H1 (cell line): ENCODE measurements around the gene ICOSLG.

Source experiments
- CBX5 ChIP-seq: fragments of 300-800, 300-1000 bp; sonication (generic); IDR thresholded peaks from 2 replicates; pipeline ENCODE4 v1.7.1; 2016; ENCODE audit warnings: antibody characterized with exemption, low read length, low read depth
- CBX8 ChIP-seq: fragments of 300-800, 300-1000 bp; sonication (generic); IDR thresholded peaks from 2 replicates; pipeline ENCODE4 v1.7.1; 2016; ENCODE audit warnings: low read depth, low read length, borderline replicate concordance
- CEBPB ChIP-seq: IDR thresholded peaks from 2 replicates; pipeline ENCODE4 v1.6.1; 2012; ENCODE audit warnings: low read depth, low read length
- CHD1 ChIP-seq: IDR thresholded peaks from 2 replicates; pipeline ENCODE4 v1.6.1; 2012; ENCODE audit warnings: low read depth, low read length, improper control_type of control experiment
- CHD2 ChIP-seq: IDR thresholded peaks from 2 replicates; pipeline ENCODE4 v1.6.1; 2012; ENCODE audit warnings: low read length, improper control_type of control experiment
- CREB1 ChIP-seq: IDR thresholded peaks from 2 replicates; pipeline ENCODE4 v1.6.1; 2012; ENCODE audit warnings: inconsistent platforms
- POLR2A ChIP-seq, 2 experiments: IDR thresholded peaks; 1 replicate in 1 of 2; 2 replicates in 1 of 2; pipeline ENCODE4 v1.6.1; 2011; ENCODE audit warnings: low read depth in 2 of 2, low read length in 2 of 2, mild to moderate bottlenecking in 2 of 2; ENCODE audit errors: control extremely low read depth in 1 of 2
- POLR2AphosphoS5 ChIP-seq: IDR thresholded peaks from 2 replicates; pipeline ENCODE4 v1.6.1; 2011; ENCODE audit warnings: low read depth, low read length
- RAD21 ChIP-seq, 2 experiments: IDR thresholded peaks in 1 of 2; conservative IDR thresholded peaks in 1 of 2; 2 replicates each; pipeline ENCODE4 v1.6.1; 2011; ENCODE audit warnings: low read depth in 2 of 2, low read length in 2 of 2, improper control_type of control experiment in 1 of 2, inconsistent platforms in 1 of 2, mild to moderate bottlenecking in 1 of 2, moderate library complexity in 1 of 2
- TAF1 ChIP-seq: IDR thresholded peaks from 2 replicates; pipeline ENCODE4 v1.6.1; 2011; ENCODE audit warnings: mild to moderate bottlenecking, low read depth, low read length
- TBP ChIP-seq: IDR thresholded peaks from 2 replicates; pipeline ENCODE4 v1.6.1; 2011; ENCODE audit warnings: low read depth, low read length, improper control_type of control experiment
- ZNF274 ChIP-seq: IDR thresholded peaks from 2 replicates; pipeline ENCODE4 v1.7.0; 2012; ENCODE audit warnings: low read length, borderline replicate concordance; ENCODE audit errors: extremely low read depth
- TF ChIP-seq, protein P1 (sequence below), 3 experiments: IDR thresholded peaks; 1 replicate in 2 of 3; 2 replicates in 1 of 3; pipeline versions ENCODE4 v1.5.1 to v1.6.1; 2011; ENCODE audit warnings: low read length in 3 of 3, mild to moderate bottlenecking in 3 of 3, inconsistent platforms in 2 of 3, low read depth in 1 of 3, moderate library complexity in 1 of 3; ENCODE audit not compliant: insufficient read depth in 1 of 3; ENCODE audit errors: control extremely low read depth in 1 of 3
- TF ChIP-seq, protein P2 (sequence below): IDR thresholded peaks from 2 replicates; pipeline ENCODE4 v1.6.1; 2012; ENCODE audit warnings: low read length, inconsistent platforms

DNA sequence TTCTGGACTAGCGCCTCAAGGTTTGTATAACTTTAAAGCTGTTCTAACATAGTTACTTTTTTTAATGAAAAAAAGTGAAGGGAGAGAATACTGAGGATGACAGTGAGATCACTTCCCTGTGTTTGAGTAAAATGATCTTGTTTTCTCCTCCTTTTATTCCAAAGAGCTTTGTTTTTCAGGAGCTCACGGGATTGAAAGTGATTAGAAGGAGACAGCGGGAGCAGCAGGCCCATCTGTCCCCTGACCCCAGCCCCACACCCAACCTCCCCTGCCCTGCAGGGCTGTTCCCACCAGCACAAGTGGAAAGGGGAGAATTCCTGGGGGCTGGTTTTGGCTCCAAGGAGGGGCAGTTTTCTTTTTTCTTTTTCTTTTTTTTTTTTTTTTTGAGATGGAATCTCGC is 23.0 kb upstream of the ICOSLG start:
- TF ChIP-seq, protein P1, sequence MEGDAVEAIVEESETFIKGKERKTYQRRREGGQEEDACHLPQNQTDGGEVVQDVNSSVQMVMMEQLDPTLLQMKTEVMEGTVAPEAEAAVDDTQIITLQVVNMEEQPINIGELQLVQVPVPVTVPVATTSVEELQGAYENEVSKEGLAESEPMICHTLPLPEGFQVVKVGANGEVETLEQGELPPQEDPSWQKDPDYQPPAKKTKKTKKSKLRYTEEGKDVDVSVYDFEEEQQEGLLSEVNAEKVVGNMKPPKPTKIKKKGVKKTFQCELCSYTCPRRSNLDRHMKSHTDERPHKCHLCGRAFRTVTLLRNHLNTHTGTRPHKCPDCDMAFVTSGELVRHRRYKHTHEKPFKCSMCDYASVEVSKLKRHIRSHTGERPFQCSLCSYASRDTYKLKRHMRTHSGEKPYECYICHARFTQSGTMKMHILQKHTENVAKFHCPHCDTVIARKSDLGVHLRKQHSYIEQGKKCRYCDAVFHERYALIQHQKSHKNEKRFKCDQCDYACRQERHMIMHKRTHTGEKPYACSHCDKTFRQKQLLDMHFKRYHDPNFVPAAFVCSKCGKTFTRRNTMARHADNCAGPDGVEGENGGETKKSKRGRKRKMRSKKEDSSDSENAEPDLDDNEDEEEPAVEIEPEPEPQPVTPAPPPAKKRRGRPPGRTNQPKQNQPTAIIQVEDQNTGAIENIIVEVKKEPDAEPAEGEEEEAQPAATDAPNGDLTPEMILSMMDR (IDR thresholded peaks at IDR 0.05; ENCODE audit: control extremely low read depth in 1 of 3, insufficient read depth in 1 of 3, low read depth in 1 of 3, low read length in 3 of 3): no peak
- TF ChIP-seq CBX8 (no peak), RAD21 (IDR thresholded peaks at IDR 0.05 in 1 of 2, conservative IDR thresholded peaks at IDR 0.05 in 1 of 2; ENCODE audit: low read depth in 2 of 2, low read length in 2 of 2) (no peak), POLR2A (IDR thresholded peaks at IDR 0.05; ENCODE audit: control extremely low read depth in 1 of 2, low read depth in 2 of 2, low read length in 2 of 2) (no peak), CHD2 (no peak), POLR2AphosphoS5 (no peak), CHD1 (no peak), CBX5 (no peak), TBP (no peak), TAF1 (no peak), CEBPB (no peak), ZNF274 (no peak), CREB1 (no peak)
- TF ChIP-seq, protein P2, sequence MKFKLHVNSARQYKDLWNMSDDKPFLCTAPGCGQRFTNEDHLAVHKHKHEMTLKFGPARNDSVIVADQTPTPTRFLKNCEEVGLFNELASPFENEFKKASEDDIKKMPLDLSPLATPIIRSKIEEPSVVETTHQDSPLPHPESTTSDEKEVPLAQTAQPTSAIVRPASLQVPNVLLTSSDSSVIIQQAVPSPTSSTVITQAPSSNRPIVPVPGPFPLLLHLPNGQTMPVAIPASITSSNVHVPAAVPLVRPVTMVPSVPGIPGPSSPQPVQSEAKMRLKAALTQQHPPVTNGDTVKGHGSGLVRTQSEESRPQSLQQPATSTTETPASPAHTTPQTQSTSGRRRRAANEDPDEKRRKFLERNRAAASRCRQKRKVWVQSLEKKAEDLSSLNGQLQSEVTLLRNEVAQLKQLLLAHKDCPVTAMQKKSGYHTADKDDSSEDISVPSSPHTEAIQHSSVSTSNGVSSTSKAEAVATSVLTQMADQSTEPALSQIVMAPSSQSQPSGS: no peak
